KMS-11 (cell line): Measurements from ENCODE around the gene CDK9.

Experiments used
- H2AFZ ChIP-seq: fragments of 200-600 bp; sonication (generic); 2 replicates; pipeline ENCODE4 v1.6.1; 2016; ENCODE audit warnings: antibody characterized with exemption, mixed run types, low read depth
- H3K27ac ChIP-seq: fragments of 200-600 bp; sonication (generic); 2 replicates; pipeline ENCODE4 v1.6.1; 2016; ENCODE audit warnings: mild to moderate bottlenecking, mixed run types
- H3K27me3 ChIP-seq: fragments of 200-600 bp; sonication (generic); 2 replicates; pipeline ENCODE4 v1.6.1; 2017; ENCODE audit warnings: mild to moderate bottlenecking, low read depth, mixed run types, moderate library complexity; ENCODE audit not compliant: insufficient read depth
- H3K36me3 ChIP-seq: fragments of 200-600 bp; sonication (generic); 2 replicates; pipeline ENCODE4 v1.6.1; 2017; ENCODE audit warnings: mild to moderate bottlenecking, mixed run types; ENCODE audit not compliant: insufficient read depth
- H3K4me1 ChIP-seq: fragments of 200-600 bp; sonication (generic); 2 replicates; pipeline ENCODE4 v1.6.1; 2016; ENCODE audit warnings: mild to moderate bottlenecking, low read depth, mixed run types; ENCODE audit not compliant: poor library complexity, severe bottlenecking
- H3K4me2 ChIP-seq: fragments of 200-600 bp; sonication (generic); 2 replicates; pipeline ENCODE4 v1.7.0; 2016; ENCODE audit warnings: mild to moderate bottlenecking, mixed run types
- H3K4me3 ChIP-seq: fragments of 200-600 bp; sonication (generic); IDR thresholded peaks from 2 replicates; pipeline ENCODE4 v1.6.1; 2017; ENCODE audit warnings: low read depth, low read length, mixed read lengths; ENCODE audit not compliant: insufficient read depth
- H3K79me2 ChIP-seq: fragments of 200-600 bp; sonication (generic); 2 replicates; pipeline ENCODE4 v1.6.1; 2016; ENCODE audit warnings: low read depth, mixed run types; ENCODE audit not compliant: insufficient read depth
- H3K9ac ChIP-seq: fragments of 200-600 bp; sonication (generic); 2 replicates; pipeline ENCODE4 v1.6.1; 2016; ENCODE audit warnings: mild to moderate bottlenecking, mixed run types
- H4K20me1 ChIP-seq: fragments of 200-600 bp; sonication (generic); 2 replicates; pipeline ENCODE4 v1.6.1; 2016; ENCODE audit warnings: mild to moderate bottlenecking, mixed run types; ENCODE audit not compliant: insufficient read depth
- TF ChIP-seq, protein P1 (sequence below): fragments of 200-600 bp; sonication (generic); conservative IDR thresholded peaks from 2 replicates; pipeline ENCODE4 v1.6.1; 2017; ENCODE audit warnings: low read depth, mild to moderate bottlenecking, antibody characterized with exemption, low read length, moderate library complexity, mixed read lengths

Gene CDK9

DNA sequence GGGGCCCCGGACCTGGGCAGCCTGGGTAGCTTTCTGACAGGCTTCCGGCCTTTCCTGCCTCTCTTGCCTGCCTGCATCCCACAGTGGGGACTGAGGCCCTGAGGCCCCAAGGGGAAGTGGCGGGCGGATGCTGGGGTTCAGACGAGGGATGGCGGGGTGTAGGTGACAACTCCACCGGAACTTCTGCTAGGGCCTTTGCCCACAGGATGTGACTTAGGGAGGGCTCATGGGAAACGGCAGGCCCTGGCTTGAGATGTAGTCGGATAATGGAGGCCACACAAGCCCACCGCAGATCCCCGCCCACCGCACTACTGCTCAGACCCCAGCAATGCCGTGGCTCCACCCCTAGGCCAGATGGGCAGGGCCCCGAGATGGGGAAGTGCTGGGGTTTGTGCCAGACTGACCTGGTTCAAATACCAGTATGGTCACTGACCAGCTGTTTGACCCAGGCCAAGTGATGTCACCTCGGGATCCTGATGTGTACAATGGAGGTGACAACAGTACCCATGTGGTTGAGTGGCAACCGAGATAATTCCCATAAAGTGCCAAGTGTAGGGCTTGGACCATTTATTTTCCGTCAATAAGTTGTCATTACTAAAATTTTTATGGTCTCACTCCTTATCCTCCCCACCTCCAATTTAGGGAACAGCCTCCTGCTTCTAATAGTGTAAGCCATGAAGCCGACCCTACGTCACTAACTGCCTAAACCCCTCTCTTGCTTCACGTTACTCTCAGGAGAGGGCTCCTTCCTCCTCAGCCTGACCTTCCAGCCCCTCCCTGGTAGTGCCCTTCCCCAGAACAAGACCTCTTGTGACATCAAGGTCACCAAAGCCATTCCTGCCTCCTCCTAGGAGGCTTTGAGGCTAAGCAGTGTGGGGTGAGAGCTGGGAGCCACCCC, 2.5 kb upstream of the CDK9 start:
- TF ChIP-seq, protein P1, sequence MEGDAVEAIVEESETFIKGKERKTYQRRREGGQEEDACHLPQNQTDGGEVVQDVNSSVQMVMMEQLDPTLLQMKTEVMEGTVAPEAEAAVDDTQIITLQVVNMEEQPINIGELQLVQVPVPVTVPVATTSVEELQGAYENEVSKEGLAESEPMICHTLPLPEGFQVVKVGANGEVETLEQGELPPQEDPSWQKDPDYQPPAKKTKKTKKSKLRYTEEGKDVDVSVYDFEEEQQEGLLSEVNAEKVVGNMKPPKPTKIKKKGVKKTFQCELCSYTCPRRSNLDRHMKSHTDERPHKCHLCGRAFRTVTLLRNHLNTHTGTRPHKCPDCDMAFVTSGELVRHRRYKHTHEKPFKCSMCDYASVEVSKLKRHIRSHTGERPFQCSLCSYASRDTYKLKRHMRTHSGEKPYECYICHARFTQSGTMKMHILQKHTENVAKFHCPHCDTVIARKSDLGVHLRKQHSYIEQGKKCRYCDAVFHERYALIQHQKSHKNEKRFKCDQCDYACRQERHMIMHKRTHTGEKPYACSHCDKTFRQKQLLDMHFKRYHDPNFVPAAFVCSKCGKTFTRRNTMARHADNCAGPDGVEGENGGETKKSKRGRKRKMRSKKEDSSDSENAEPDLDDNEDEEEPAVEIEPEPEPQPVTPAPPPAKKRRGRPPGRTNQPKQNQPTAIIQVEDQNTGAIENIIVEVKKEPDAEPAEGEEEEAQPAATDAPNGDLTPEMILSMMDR = no peak
- Histone ChIP-seq H3K4me3 (no peak overlapping the region), H3K36me3 (peaks cover 11% of the 10 kb centered on the region; the same call in 1 of the 2 replicates), H2AFZ (no peak overlapping the region), H3K27me3 (no peaks in the 10 kb centered on the region), H3K9ac (no peak overlapping the region), H3K27ac (no peak overlapping the region), H4K20me1 (peaks cover 9% of the 10 kb centered on the region; the same call in 1 of the 2 replicates), H3K4me1 (peaks cover 49% of the 10 kb centered on the region), H3K4me2 (no peak overlapping the region), H3K79me2 (peaks cover 20% of the 10 kb centered on the region)

DNA sequence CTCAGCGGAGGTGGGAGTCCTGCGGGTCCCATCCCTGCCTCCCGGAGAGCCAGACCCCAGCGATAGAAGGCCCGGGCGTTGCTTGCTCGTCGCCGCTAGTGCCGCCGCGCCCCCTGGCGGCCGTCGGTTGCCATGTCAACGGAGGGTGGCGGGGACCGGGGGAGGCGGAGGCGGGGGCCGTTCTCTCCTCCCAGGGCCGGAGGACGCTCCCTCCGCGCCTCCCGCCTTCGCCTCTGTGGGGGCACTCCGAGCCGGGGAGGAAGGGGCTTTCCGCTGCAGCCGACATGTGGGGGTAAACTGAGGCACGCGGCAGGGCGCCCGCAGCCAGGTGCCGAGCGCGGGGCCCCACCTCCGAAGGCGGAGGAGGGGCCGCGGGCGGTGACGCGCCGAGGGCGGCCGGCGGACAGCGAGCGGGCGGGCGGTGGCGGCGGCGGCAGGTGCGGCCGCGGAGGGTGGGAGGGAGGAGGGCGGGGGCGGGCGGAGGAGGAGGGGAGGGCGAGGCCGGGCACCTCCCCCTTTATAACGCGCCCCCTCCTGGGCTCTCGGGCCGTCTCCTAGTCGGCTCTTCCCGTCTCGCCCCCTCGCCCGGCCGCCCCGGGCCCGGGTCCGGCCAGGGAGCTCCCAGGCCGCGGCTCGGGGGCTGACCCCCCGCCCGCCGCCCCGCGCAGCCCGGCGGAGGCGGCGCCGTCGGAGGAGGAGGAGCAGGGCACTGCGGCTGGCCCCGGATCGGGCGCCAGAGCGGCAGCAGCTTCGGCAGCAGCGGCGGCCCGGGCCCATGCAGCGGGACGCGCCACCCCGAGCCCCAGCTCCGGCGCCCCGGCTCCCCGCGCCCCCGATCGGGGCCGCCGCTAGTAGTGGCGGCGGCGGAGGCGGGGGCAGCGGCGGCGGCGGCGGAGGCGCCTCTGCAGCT, 556 bp upstream of the CDK9 start:
- TF ChIP-seq, protein P1 = peak; percentile 93

GRCh38 chr9:127786773-127787104, 905 bp downstream of the CDK9 start:
- H3K4me2 ChIP-seq = peak overlapping the region; percentile 95
- TF ChIP-seq, protein P1 = peak; percentile 51; the same call in 1 of the 2 replicates
- peaks cover 38% of the 10 kb centered on the region for H3K4me1 ChIP-seq
- H2AFZ ChIP-seq = no peak overlapping the region
- H3K79me2 ChIP-seq = peaks cover 45% of the 10 kb centered on the region
- H3K27ac ChIP-seq = peak overlapping the region; percentile 84
- H3K4me3 ChIP-seq = no peak overlapping the region
- peaks cover 37% of the 10 kb centered on the region; the same call in 1 of the 2 replicates for H3K36me3 ChIP-seq
- peaks cover 15% of the 10 kb centered on the region; the same call in 1 of the 2 replicates for H4K20me1 ChIP-seq
- peak overlapping the region; percentile 81; the same call in 1 of the 2 replicates for H3K9ac ChIP-seq
- H3K27me3 ChIP-seq = no peaks in the 10 kb centered on the region

More for the DNA sequence above, 556 bp upstream of the CDK9 start:
- Histone ChIP-seq H3K36me3 (peaks cover 28% of the 10 kb centered on the region; the same call in 1 of the 2 replicates), H3K27me3 (no peaks in the 10 kb centered on the region), H4K20me1 (peaks cover 15% of the 10 kb centered on the region; the same call in 1 of the 2 replicates), H2AFZ (peak overlapping the region; percentile 12), H3K9ac (no peak overlapping the region), H3K27ac (peak overlapping the region; percentile 84), H3K4me2 (peak overlapping the region; percentile 24; the same call in 1 of the 2 replicates), H3K79me2 (peaks cover 39% of the 10 kb centered on the region), H3K4me3 (no peak overlapping the region), H3K4me1 (peaks cover 39% of the 10 kb centered on the region)

DNA sequence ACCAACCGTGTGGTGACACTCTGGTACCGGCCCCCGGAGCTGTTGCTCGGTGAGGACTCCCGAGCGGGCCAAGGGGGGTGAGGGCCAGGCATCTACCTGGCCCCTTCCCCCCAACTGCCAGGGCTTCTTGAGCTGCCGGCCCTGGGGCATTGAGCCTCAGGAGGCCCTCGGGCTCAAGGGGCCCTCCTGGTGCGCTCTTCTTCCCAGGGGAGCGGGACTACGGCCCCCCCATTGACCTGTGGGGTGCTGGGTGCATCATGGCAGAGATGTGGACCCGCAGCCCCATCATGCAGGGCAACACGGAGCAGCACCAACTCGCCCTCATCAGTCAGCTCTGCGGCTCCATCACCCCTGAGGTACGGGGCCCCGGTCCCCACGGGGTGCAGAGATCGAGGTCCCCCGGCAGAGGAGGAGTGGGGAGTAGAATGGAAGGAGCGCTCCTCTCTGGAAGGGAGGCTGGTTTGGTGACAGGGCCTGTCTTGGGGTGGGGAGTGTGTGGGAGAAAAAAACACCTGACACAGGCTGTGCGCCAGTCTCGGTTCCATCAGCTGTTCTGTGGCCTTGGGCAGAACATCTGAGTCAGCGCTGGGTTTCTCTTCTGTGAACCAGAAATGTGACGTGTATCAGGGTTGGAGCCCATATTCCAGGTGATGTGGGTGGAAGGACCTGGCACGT, 2.6 kb downstream of the CDK9 start:
- H3K9ac ChIP-seq = no peak overlapping the region
- H3K4me1 ChIP-seq = peaks cover 38% of the 10 kb centered on the region
- TF ChIP-seq, protein P1 = no peak
- no peak overlapping the region for H3K4me3 ChIP-seq
- H2AFZ ChIP-seq = no peak overlapping the region
- H3K36me3 ChIP-seq = peaks cover 37% of the 10 kb centered on the region; the same call in 1 of the 2 replicates
- no peak overlapping the region for H3K4me2 ChIP-seq
- no peak overlapping the region for H3K27ac ChIP-seq
- peaks cover 45% of the 10 kb centered on the region for H3K79me2 ChIP-seq
- peaks cover 15% of the 10 kb centered on the region; the same call in 1 of the 2 replicates for H4K20me1 ChIP-seq
- H3K27me3 ChIP-seq = no peaks in the 10 kb centered on the region
